ENCODE measurements around the gene FAM83E.

Gene FAM83E

GRCh38 chr19:48616041-48616436 is 1.2 kb upstream of the FAM83E start:
- TF ChIP-seq, protein P1, sequence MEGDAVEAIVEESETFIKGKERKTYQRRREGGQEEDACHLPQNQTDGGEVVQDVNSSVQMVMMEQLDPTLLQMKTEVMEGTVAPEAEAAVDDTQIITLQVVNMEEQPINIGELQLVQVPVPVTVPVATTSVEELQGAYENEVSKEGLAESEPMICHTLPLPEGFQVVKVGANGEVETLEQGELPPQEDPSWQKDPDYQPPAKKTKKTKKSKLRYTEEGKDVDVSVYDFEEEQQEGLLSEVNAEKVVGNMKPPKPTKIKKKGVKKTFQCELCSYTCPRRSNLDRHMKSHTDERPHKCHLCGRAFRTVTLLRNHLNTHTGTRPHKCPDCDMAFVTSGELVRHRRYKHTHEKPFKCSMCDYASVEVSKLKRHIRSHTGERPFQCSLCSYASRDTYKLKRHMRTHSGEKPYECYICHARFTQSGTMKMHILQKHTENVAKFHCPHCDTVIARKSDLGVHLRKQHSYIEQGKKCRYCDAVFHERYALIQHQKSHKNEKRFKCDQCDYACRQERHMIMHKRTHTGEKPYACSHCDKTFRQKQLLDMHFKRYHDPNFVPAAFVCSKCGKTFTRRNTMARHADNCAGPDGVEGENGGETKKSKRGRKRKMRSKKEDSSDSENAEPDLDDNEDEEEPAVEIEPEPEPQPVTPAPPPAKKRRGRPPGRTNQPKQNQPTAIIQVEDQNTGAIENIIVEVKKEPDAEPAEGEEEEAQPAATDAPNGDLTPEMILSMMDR (conservative IDR thresholded peaks at IDR 0.05; ENCODE audit: low read depth): no peak
- DNase-seq (ENCODE audit: low spot score): no peak
- ChIA-PET CTCF (interaction anchor here (0.6 to 1.5 kb wide), 4 partner anchors 12 to 129 kb away, joined by 3 to 5 read pairs (median 4); no protein-coding TSS in a partner anchor), POLR2A (ENCODE audit: low non-redundant PET) (interaction anchor here (1.2 kb wide), 1 partner anchor 129 kb away, joined by 3 read pairs; no protein-coding TSS in a partner anchor)
- H3K27ac ChIP-seq: peak overlapping the region; percentile 92

GRCh38 chr19:48615231-48616040 is 560 bp upstream of the FAM83E start:
- POLR2A ChIA-PET (ENCODE audit: low non-redundant PET): interaction anchor here (1.0 to 1.2 kb wide), 2 partner anchors 17 to 128 kb away, joined by 3 to 4 read pairs; no protein-coding TSS in a partner anchor
- TF ChIP-seq, protein P1 (conservative IDR thresholded peaks at IDR 0.05; ENCODE audit: low read depth): no peak
- H3K27ac ChIP-seq: peak overlapping the region; percentile 92
- CTCF ChIA-PET: interaction anchor here (0.6 to 1.5 kb wide), 5 partner anchors 12 to 468 kb away, joined by 3 to 5 read pairs (median 3); partner anchors contain the start of gene KDELR1
- no peak for DNase-seq (ENCODE audit: low spot score)

DNA sequence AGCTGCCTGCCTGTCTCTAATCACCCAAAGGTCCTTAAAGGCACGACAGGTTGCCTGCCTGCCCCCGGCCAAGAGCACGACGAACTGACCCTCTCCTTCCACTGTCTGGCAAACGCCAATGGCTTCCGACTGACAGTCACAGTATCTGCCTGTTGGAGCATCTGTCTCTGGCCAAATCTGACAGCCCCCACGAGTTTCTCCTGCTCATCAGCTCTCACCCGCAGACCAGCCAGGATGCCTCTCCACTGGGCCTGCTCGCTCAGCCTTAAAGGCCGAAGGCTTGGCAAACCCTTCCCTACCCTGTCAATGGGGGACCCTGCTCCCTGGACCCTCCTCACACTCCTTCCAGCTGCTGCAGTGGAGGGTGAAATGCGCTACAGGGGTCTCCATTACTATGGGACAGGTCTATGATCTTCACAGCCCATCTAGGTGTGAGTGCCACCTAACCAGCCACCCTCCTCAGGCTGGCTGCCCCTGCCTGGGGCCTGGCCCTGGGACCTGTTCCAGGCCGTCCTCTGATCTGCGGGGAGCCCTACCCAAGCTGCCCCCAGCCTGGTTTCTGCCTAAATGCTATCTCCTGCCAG is 932 bp downstream of the FAM83E start:
- no peak for DNase-seq (ENCODE audit: low spot score)
- POLR2A ChIA-PET (ENCODE audit: low non-redundant PET): interaction anchor here (0.7 kb wide), 1 partner anchor 15 kb away, joined by 4 read pairs; no protein-coding TSS in a partner anchor
- CTCF ChIA-PET: no interaction called here
- peak overlapping the region; percentile 92 for H3K27ac ChIP-seq
- TF ChIP-seq, protein P1 (conservative IDR thresholded peaks at IDR 0.05; ENCODE audit: low read depth): no peak

DNA sequence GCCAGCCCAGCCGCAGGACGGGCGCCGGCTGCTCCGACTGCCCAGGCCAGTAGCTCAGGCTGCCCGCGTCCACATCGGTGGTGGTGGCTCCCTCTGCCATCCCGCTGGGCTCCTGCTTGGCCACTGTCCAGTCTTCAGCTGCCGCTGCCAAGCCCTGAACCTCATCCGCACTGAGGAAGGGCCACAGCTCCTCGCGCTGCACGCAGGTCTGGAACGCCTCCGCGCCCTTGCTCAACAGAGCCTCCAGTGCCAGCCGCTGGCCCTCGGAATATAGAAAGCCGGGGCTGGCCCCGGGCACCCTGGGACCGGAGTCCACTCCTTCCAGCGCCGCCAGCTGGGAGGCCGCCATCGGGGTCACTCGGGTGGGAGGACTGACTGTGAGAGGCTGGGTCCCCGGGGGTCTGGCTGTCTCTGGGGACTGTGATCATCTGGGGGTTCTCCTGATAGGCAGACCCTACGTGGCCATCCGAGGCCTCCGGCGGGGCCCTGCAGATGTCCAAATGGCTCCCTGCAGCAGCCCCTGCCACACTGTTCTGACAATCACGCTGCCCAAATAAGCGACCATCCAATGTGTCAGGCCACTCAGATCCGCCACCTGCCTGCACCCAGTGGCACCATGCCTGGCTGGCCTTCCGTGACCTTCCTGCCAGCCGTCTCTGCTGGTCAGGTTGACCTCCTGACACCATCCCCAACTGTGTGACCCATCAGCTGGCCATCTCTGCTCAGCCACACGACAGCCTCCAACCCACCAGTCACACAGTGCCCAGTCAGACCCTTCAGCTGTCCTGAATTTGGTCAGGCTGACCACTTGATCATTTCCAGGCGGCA is 1.6 kb downstream of the FAM83E start:
- POLR2A ChIA-PET (ENCODE audit: low non-redundant PET): interaction anchor here (0.7 kb wide), 1 partner anchor 16 kb away, joined by 4 read pairs; no protein-coding TSS in a partner anchor
- H3K27ac ChIP-seq: peak overlapping the region; percentile 92
- DNase-seq (ENCODE audit: low spot score): no peak
- TF ChIP-seq, protein P1 (conservative IDR thresholded peaks at IDR 0.05; ENCODE audit: low read depth): no peak
- CTCF ChIA-PET: interaction anchor here (0.7 kb wide), 1 partner anchor 107 kb away, joined by 3 read pairs; no protein-coding TSS in a partner anchor

GRCh38 chr19:48611872-48612271 is 3.0 kb downstream of the FAM83E start:
- TF ChIP-seq, protein P1 (conservative IDR thresholded peaks at IDR 0.05; ENCODE audit: low read depth): no peak
- no peak for DNase-seq (ENCODE audit: low spot score)
- POLR2A ChIA-PET (ENCODE audit: low non-redundant PET): interaction anchor here (0.5 to 0.6 kb wide), 2 partner anchors 94 to 291 kb away, joined by 3 to 5 read pairs; no protein-coding TSS in a partner anchor
- no peak overlapping the region for H3K27ac ChIP-seq
- CTCF ChIA-PET: no interaction called here

Data from RWPE1 (cell line).